DMS 273 treated with DMSO at 0.1 percent for 48 hours (cell line): ENCODE data around the gene NLRP9.
"Not testable (repeated sequence)": the region's sequence is repeated elsewhere in the genome, so short reads cannot be mapped to it uniquely, and the experiment has no call there.

Experiments
- DNase-seq: peaks from one replicate; lab custom pipeline; 2025; lab: John Stamatoyannopoulos, UW

NLRP9 gene

GRCh38 chr19:55738302-55738701 is at the start of gene NLRP9:
Gene NLRP9 (minus strand): TSS chr19:55738402. CDS start chr19:55738374, 28 bp downstream.
- no peak for DNase-seq

- DNase-seq = no peak
Observed at GRCh38 chr19:55781112-55781511, 42.9 kb upstream of the NLRP9 start.

- DNase-seq = no peak
Observed at GRCh38 chr19:55778331-55778730, 40.1 kb upstream of the NLRP9 start.

GRCh38 chr19:55777528-55777927 is 39.3 kb upstream of the NLRP9 start:
- no peak for DNase-seq

- not testable (repeated sequence) for DNase-seq
Observed at GRCh38 chr19:55769632-55770031, 31.4 kb upstream of the NLRP9 start.

GRCh38 chr19:55768818-55769217 is 30.6 kb upstream of the NLRP9 start, which contains the start of gene RFPL4AL1:
Gene RFPL4AL1 (plus strand): TSS chr19:55769118. CDS start chr19:55771805, 2,687 bp downstream.
- not testable (repeated sequence) for DNase-seq

GRCh38 chr19:55766466-55766865 is 28.3 kb upstream of the NLRP9 start:
- DNase-seq = no peak

- not testable (repeated sequence) for DNase-seq
Observed at GRCh38 chr19:55758797-55759196, 20.6 kb upstream of the NLRP9 start, which contains the start of gene RFPL4A. Gene RFPL4A (plus strand): TSS chr19:55759097. CDS start chr19:55761801, 2,704 bp downstream.

- DNase-seq = not testable (repeated sequence)
Observed at GRCh38 chr19:55756808-55757207, 18.6 kb upstream of the NLRP9 start.

- no peak for DNase-seq
Observed at GRCh38 chr19:55753401-55753800, 15.2 kb upstream of the NLRP9 start.

- DNase-seq = no peak
Observed at GRCh38 chr19:55750715-55751114, 12.5 kb upstream of the NLRP9 start.

GRCh38 chr19:55730378-55730777 is 7.8 kb downstream of the NLRP9 start:
- DNase-seq = not testable (repeated sequence)

- no peak for DNase-seq
Observed at GRCh38 chr19:55723491-55723890, 14.7 kb downstream of the NLRP9 start.

GRCh38 chr19:55720801-55721200 is 17.4 kb downstream of the NLRP9 start:
- no peak for DNase-seq

- DNase-seq = no peak
Observed at GRCh38 chr19:55720214-55720746, 17.9 kb downstream of the NLRP9 start.

GRCh38 chr19:55717879-55718711 is 20.1 kb downstream of the NLRP9 start:
- not testable (repeated sequence) for DNase-seq

- DNase-seq = no peak
Observed at GRCh38 chr19:55717251-55717650, 21.0 kb downstream of the NLRP9 start.

GRCh38 chr19:55716531-55716930 is 21.7 kb downstream of the NLRP9 start:
- no peak for DNase-seq

- no peak for DNase-seq
Observed at GRCh38 chr19:55712804-55713631, 25.2 kb downstream of the NLRP9 start.

- DNase-seq = no peak
Observed at GRCh38 chr19:55711719-55712118, 26.5 kb downstream of the NLRP9 start.

GRCh38 chr19:55705972-55706371 is 32.2 kb downstream of the NLRP9 start:
- DNase-seq = no peak

- no peak for DNase-seq
Observed at GRCh38 chr19:55704494-55705245, 33.5 kb downstream of the NLRP9 start.
